Prostate gland (tissue), 2 donors: Measurements from ENCODE around the gene STPG3.
"Not testable (repeated sequence)": the region's sequence is repeated elsewhere in the genome, so short reads cannot be mapped to it uniquely, and the experiment has no call there.

Source experiments
- CTCF ChIP-seq, 4 experiments: fragments of 200-600 bp in 2 of 4; fragments of 450-650 bp in 2 of 4; sonication (generic) in 2 of 4; IDR thresholded peaks; 1 replicate in 3 of 4; 2 replicates in 1 of 4; pipeline ENCODE4 v1.5.1; 2016 to 2019; ENCODE audit warnings: antibody characterized with exemption in 4 of 4, mild to moderate bottlenecking in 2 of 4, moderate library complexity in 2 of 4
- POLR2AphosphoS5 ChIP-seq: sonication (generic); formaldehyde crosslinking; IDR thresholded peaks from one replicate; pipeline ENCODE4 v1.6.1; 2017; ENCODE audit warnings: antibody characterized with exemption

- not testable (repeated sequence) for TF ChIP-seq POLR2AphosphoS5; CTCF (IDR thresholded peaks at IDR 0.05)
Measured at GRCh38 chr9:137243266-137243625, 7.8 kb upstream of the STPG3 start.
